SH-SY5Y (cell line): ENCODE results near the gene VAT1L.

Experiments used
- GATA2 ChIP-seq: IDR thresholded peaks from 2 replicates; pipeline ENCODE4 v1.6.1; 2011; ENCODE audit warnings: mild to moderate bottlenecking, low read depth, low read length
- GATA3 ChIP-seq: IDR thresholded peaks from 2 replicates; pipeline ENCODE4 v1.6.1; 2011; ENCODE audit warnings: low read depth, mild to moderate bottlenecking, low read length, moderate library complexity

Gene VAT1L

GRCh38 chr16:77945126-77945525 is 156.8 kb downstream of the VAT1L start:
- TF ChIP-seq GATA3 (no peak), GATA2 (no peak)

- no peak for TF ChIP-seq GATA2
- no peak for TF ChIP-seq GATA3
Observed at GRCh38 chr16:77946823-77947222, 158.5 kb downstream of the VAT1L start.

GRCh38 chr16:77948835-77949234 is 160.5 kb downstream of the VAT1L start:
- no peak for TF ChIP-seq GATA3
- TF ChIP-seq GATA2, result no peak

- TF ChIP-seq GATA3 (no peak), GATA2 (no peak)
Observed at GRCh38 chr16:77949445-77949844, 161.1 kb downstream of the VAT1L start.

GRCh38 chr16:77951788-77952187 is 163.4 kb downstream of the VAT1L start:
- TF ChIP-seq GATA3 (no peak), GATA2 (no peak)

- TF ChIP-seq GATA3 (no peak), GATA2 (no peak)
Observed at GRCh38 chr16:77955127-77955526, 166.8 kb downstream of the VAT1L start.

- no peak for TF ChIP-seq GATA3
- TF ChIP-seq GATA2, result no peak
Observed at GRCh38 chr16:77956231-77956630, 167.9 kb downstream of the VAT1L start.

- TF ChIP-seq GATA3, result no peak
- no peak for TF ChIP-seq GATA2
Observed at GRCh38 chr16:77960766-77961165, 172.4 kb downstream of the VAT1L start.

- TF ChIP-seq GATA2 (no peak), GATA3 (no peak)
Observed at GRCh38 chr16:77961814-77962213, 173.4 kb downstream of the VAT1L start.

GRCh38 chr16:77962689-77963088 is 174.3 kb downstream of the VAT1L start:
- TF ChIP-seq GATA3 (no peak), GATA2 (no peak)

- TF ChIP-seq GATA3, result no peak
- no peak for TF ChIP-seq GATA2
Observed at GRCh38 chr16:77963185-77964044, 175.1 kb downstream of the VAT1L start.

- no peak for TF ChIP-seq GATA3
- no peak for TF ChIP-seq GATA2
Observed at GRCh38 chr16:77965346-77965745, 177.0 kb downstream of the VAT1L start.

GRCh38 chr16:77967054-77967904 is 178.9 kb downstream of the VAT1L start:
- no peak for TF ChIP-seq GATA2
- no peak for TF ChIP-seq GATA3

GRCh38 chr16:77969861-77970260 is 181.5 kb downstream of the VAT1L start:
- TF ChIP-seq GATA2 (no peak), GATA3 (no peak)
